ENCODE results near the gene SLC45A3.
A peak's percentile ranks its signal among the peaks of the same experiment; 100 is the strongest.
"Not testable (repeated sequence)": the region's sequence is repeated elsewhere in the genome, so short reads cannot be mapped to it uniquely, and the experiment has no call there.

SLC45A3 gene

DNA sequence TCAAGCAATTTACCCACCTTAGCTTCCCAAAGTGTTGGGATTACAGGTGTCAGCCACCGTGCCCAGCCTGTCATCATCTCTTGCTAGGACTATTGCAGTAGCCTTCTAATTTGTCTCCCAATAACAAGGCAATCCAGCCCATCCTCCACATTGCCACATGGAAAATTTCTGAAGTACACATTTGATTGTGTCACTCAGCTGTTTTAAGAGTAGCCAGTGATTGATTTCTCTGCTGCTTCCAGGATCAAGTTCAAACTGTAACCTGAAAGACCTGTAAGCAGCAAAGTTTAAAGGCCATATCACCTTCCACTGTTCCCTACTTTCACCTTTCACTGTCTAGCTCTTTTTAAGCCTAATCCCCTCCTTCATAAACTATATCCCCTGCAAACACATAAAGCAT, 40.7 kb downstream of the SLC45A3 start:
- no peak overlapping the region for H3K4me3 ChIP-seq (replicated peaks in 1 of 2; ENCODE audit: low read depth in 2 of 2, low read length in 2 of 2)
- TF ChIP-seq, protein P1, sequence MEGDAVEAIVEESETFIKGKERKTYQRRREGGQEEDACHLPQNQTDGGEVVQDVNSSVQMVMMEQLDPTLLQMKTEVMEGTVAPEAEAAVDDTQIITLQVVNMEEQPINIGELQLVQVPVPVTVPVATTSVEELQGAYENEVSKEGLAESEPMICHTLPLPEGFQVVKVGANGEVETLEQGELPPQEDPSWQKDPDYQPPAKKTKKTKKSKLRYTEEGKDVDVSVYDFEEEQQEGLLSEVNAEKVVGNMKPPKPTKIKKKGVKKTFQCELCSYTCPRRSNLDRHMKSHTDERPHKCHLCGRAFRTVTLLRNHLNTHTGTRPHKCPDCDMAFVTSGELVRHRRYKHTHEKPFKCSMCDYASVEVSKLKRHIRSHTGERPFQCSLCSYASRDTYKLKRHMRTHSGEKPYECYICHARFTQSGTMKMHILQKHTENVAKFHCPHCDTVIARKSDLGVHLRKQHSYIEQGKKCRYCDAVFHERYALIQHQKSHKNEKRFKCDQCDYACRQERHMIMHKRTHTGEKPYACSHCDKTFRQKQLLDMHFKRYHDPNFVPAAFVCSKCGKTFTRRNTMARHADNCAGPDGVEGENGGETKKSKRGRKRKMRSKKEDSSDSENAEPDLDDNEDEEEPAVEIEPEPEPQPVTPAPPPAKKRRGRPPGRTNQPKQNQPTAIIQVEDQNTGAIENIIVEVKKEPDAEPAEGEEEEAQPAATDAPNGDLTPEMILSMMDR (IDR thresholded peaks at IDR 0.05; ENCODE audit: low read depth, low read length): no peak
- DNase-seq (ENCODE audit: low read depth in 2 of 2): no peak

DNA sequence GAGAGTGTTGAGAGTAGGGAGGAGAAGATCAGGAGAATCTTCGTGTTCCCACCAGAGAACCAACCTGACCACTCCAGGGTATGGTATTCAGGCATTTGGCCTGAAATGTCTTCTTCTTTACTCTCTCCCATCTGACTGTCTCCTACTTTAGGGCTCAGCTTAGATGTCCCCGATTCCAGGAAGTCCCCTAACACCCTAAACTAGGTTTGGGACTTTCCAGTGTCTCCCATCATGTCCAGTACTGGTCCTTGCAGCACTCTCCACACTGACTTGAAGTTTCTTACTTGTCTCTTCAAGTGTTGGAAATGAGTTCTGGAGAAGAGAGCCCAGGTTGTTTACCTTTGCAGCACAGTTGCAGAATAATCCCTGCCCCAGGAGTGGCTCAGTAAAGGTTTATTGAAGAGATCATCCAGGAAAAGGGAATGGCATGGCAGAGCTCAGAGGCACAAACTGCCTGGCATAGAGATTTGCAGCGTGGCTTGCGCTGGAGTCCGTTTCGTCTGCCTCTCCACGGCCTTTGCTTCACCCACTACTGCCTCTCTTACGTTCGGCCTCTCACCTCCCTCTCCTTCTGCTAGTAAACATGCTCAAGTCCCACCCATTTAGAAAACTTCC, 42.3 kb downstream of the SLC45A3 start:
- no peak overlapping the region for H3K4me3 ChIP-seq (replicated peaks in 1 of 2; ENCODE audit: low read depth in 2 of 2, low read length in 2 of 2)
- TF ChIP-seq, protein P1 (IDR thresholded peaks at IDR 0.05; ENCODE audit: low read depth, low read length): no peak
- no peak for DNase-seq (ENCODE audit: low read depth in 2 of 2)

DNA sequence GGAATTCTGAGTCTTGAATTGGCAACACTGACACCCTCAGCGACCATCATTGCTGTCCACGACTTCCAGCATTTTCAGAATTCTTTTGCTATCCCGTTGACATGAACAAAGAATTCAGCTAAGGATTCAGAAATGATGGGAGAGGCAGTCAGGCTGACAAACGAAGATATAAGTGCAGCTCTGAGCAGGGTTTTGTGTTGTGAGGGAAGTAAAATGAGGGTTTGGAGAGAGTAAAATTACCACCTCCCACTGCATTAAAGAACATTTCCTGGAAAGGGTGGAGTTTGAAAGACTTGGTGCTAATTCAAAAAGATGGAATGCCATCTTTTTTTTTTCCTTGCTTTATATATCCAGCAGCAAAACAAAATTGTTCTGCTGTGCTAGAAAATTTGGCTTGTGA, 43.6 kb downstream of the SLC45A3 start:
- DNase-seq (ENCODE audit: low read depth in 2 of 2): no peak
- H3K4me3 ChIP-seq (replicated peaks in 1 of 2; ENCODE audit: low read depth in 2 of 2, low read length in 2 of 2): no peak overlapping the region
- TF ChIP-seq, protein P1 (IDR thresholded peaks at IDR 0.05; ENCODE audit: low read depth, low read length): no peak

DNA sequence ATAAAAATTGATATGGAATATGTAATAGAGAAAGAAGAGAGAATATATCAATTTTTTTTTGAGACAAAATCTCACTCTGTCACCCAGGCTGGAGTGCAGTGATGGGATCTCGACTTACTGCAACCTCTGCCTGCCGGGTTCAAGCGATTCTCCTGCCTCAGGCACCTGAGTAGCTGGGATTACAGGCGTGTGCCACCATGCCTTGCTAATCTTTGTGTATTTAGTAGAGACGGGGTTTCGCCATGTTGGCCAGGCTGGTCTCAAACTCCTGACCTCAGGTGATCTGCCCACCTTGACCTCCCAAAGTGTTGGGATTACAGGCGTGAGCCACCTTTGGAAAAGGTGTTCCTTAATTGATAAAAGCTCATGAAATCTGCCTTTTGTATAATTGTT, 44.2 kb downstream of the SLC45A3 start:
- DNase-seq (ENCODE audit: low read depth in 2 of 2); H3K4me3 ChIP-seq (replicated peaks in 1 of 2; ENCODE audit: low read depth in 2 of 2, low read length in 2 of 2): not testable (repeated sequence)

DNA sequence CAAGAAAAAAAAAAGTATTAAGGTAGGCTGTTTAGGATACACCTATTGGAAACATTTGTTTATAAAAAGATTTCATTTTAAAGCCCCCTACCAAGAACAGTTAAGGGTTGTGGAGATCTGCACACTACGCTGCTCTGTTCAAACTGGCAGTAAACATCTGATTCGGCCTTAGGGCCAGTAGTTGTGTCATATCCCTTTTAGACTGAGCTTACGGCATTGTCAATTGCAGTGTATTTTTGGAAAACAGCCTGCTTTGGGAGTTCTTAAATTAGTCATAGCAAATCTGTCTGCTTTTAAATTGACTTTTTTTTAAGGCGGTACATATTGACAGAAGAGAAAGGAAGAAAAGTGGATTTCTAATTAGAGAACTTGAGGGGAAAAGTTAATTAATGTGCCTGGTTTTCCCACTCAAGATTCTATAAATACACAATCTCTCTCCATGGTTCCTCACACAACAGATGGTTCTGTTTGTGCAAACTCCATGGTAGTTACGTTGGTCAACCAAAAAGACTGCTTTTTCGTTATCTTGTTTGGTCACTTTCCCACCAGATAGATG, 46.8 kb downstream of the SLC45A3 start:
- H3K4me3 ChIP-seq (replicated peaks in 1 of 2; ENCODE audit: low read depth in 2 of 2, low read length in 2 of 2): no peak overlapping the region
- TF ChIP-seq, protein P1 (IDR thresholded peaks at IDR 0.05; ENCODE audit: low read depth, low read length): no peak
- DNase-seq (ENCODE audit: low read depth in 2 of 2): peak; percentile 77 to 92

DNA sequence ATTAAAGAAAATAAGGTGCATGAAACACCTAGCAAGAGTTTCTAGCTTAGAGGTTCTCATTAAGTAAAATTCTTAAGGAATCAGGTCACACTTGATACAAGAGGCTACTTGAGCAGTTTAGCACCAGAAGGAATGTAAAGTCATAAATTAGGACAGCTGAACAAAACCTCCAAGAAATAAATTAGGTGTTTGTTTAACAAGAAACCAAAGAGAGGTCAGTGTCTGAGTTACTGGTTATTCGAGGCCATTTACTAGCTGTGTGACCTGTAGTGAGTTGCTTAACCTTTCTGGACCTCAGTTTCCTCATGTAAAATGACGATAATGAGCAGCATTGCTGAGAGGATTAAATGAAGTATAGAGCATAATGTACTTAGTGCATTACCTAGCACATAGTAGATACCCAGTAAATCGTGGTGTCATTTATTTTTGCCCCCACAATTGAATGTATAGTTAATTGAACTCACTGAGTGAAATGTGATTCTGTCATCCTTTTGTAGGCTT, 47.6 kb downstream of the SLC45A3 start:
- TF ChIP-seq, protein P1 (IDR thresholded peaks at IDR 0.05; ENCODE audit: low read depth, low read length): no peak
- H3K4me3 ChIP-seq (replicated peaks in 1 of 2; ENCODE audit: low read depth in 2 of 2, low read length in 2 of 2): peak overlapping the region in 1 of 2 donors; percentile 74
- DNase-seq (ENCODE audit: low read depth in 2 of 2): no peak

DNA sequence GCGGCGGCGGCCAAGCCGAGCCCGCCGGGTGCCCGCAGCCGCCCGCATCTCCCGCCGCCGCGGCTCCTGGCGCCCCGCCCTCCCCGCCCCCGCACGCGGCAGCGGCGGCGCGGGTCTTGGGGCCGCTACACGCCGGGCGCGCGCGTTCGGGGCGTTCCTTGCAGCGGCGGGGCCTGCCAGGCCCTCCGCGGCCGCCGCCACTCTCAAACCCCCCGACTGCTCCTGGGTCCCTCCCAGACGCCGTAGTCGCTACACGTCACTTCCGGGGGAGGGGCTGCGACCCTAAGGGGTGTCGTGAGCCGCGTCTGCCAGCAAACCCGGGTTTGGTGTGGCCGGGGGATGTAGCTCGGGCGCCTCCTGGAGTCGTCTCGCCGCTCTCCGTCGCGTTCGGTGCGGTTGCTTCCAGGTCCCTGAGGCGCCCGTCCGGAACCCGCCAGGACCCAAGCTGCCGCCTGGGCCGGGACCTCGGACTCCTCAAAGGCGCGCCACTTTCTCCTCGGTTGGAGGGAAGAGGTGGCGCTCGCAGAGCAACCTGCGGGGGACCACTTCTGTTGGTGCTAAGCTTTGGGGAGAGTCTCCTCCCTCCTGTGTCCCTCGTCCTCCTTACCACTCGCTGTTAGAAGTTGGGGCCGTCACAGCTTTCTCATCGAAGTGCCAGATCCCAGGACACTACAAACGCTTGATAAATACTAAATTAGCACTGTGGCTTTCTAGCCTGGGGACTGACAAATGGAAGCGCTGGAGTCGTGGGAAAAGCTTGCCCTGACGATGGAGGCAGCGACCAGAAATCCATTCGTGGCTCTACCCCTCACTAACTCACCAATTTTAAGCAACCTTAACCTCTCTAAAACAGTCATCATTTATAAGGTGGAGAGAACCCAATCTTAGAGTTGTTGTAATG, 48.3 kb downstream of the SLC45A3 start, which contains the start of gene ELK4:
Gene ELK4 (minus strand): TSS at position 244 of the 901 bp plus-strand sequence. CDS start 8,129 bp downstream, outside the sequence.
- H3K4me3 ChIP-seq (replicated peaks in 1 of 2; ENCODE audit: low read depth in 2 of 2, low read length in 2 of 2): peak within 1 kb of the TSS; percentile 74 to 78
- DNase-seq (ENCODE audit: low read depth in 2 of 2): peak; percentile 97 to 99
- TF ChIP-seq, protein P1 (IDR thresholded peaks at IDR 0.05; ENCODE audit: low read depth, low read length): peak; percentile 75

Data from cardiac fibroblast (primary cell).